Kidney capillary endothelial cell (primary cell): Measurements from ENCODE around the gene FAM228B.
"Not testable (repeated sequence)": the region's sequence is repeated elsewhere in the genome, so short reads cannot be mapped to it uniquely, and the experiment has no call there.

Experiments used
- DNase-seq: peaks from one replicate; pipeline ENCODE4 v3.0.0-alpha.2; 2018; ENCODE audit warnings: low spot score

FAM228B gene

GRCh38 chr2:24159708-24160107 lies 36.4 kb downstream of the FAM228B start:
- DNase-seq, result no peak

- no peak for DNase-seq
These were observed 37.5 kb downstream of the FAM228B start for GRCh38 chr2:24160761-24161160.

GRCh38 chr2:24162494-24162893 lies 39.2 kb downstream of the FAM228B start:
- DNase-seq, result no peak

GRCh38 chr2:24163186-24163585 lies 39.9 kb downstream of the FAM228B start:
- DNase-seq, result no peak

GRCh38 chr2:24163601-24164000 lies 40.3 kb downstream of the FAM228B start:
- DNase-seq, result no peak

- no peak for DNase-seq
These were observed 41.2 kb downstream of the FAM228B start for GRCh38 chr2:24164416-24164973.

GRCh38 chr2:24169023-24169422 lies 45.8 kb downstream of the FAM228B start:
- DNase-seq, result no peak

GRCh38 chr2:24174851-24175277 lies 51.6 kb downstream of the FAM228B start, which contains the start of gene FAM228A:
Gene FAM228A (plus strand): TSS chr2:24175053. CDS start chr2:24175481, 428 bp downstream.
- no peak for DNase-seq

- no peak for DNase-seq
These were observed 52.4 kb downstream of the FAM228B start for GRCh38 chr2:24175631-24176187.

- no peak for DNase-seq
These were observed 53.1 kb downstream of the FAM228B start for GRCh38 chr2:24176326-24176725.

- no peak for DNase-seq
These were observed 56.4 kb downstream of the FAM228B start for GRCh38 chr2:24179683-24180082.

- DNase-seq, result no peak
These were observed 58.6 kb downstream of the FAM228B start for GRCh38 chr2:24181849-24182248.

- DNase-seq, result no peak
These were observed 59.2 kb downstream of the FAM228B start for GRCh38 chr2:24182507-24182906.

- DNase-seq, result no peak
These were observed 60.2 kb downstream of the FAM228B start for GRCh38 chr2:24183366-24184069.

GRCh38 chr2:24189551-24189950 lies 66.3 kb downstream of the FAM228B start:
- no peak for DNase-seq

GRCh38 chr2:24190503-24190902 lies 67.2 kb downstream of the FAM228B start:
- DNase-seq, result no peak

GRCh38 chr2:24191156-24191555 lies 67.9 kb downstream of the FAM228B start:
- no peak for DNase-seq

GRCh38 chr2:24191848-24192247 lies 68.6 kb downstream of the FAM228B start:
- DNase-seq, result no peak

- DNase-seq, result not testable (repeated sequence)
These were observed 73.9 kb downstream of the FAM228B start for GRCh38 chr2:24197213-24197612.

- DNase-seq, result no peak
These were observed 76.8 kb downstream of the FAM228B start for GRCh38 chr2:24199968-24200590.

GRCh38 chr2:24200799-24201198 lies 77.5 kb downstream of the FAM228B start:
- DNase-seq, result no peak

GRCh38 chr2:24203029-24203786 lies 79.9 kb downstream of the FAM228B start:
- no peak for DNase-seq
